Measurements from ENCODE around the gene SRRM4. TPM values are rescaled to one million over a fixed set of nuclear protein-coding genes. Genes with fewer than 3 reads are reported as not detected.

Gene SRRM4
- total and polyA plus RNA-seq, 12 donors = 0.06 to 0.49 (median 0.29) TPM

DNA sequence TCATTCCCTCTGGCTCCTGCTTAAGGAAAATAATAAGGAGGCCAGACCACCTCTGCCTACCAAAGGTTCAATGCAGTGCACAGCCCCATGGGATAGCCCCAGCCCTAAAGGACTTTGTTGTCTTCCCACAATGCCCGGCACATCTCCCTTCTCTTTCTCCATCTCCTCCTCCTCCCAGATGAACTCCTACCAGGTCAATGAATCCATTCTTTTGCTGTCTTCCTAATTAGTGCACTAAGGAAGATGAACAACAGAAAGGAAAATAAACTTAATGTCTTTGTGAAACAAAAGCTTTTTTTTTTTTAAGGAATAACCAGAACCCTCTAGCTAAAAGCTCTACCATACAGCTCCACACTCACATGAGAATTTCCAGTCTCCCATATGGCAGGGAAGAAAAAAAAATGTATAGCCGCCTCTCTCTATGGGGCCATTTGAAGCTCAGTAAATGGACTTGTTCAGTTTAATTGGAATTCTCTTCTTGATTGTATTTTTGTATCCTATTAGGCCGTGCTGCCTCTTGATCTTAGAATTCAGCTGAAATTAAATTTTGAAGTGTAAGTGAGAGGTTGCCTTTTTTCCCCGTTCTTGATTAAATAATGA is 155.6 kb downstream of the SRRM4 start:
- intact Hi-C loops (cut with DNase I) = no loop called here
- Histone ChIP-seq H3K27ac (no peak overlapping the region), H3K4me3 (no peak overlapping the region), H3K9me3 (peaks cover 0 to 22% (median 10%) of the 10 kb centered on the region in 11 donors), H3K36me3 (no peaks in the 10 kb centered on the region), H3K4me1 (no peaks in the 10 kb centered on the region), H3K27me3 (no peaks in the 10 kb centered on the region)
- DNase-seq (no peak), ATAC-seq (no peak)
- TF ChIP-seq, protein P1, sequence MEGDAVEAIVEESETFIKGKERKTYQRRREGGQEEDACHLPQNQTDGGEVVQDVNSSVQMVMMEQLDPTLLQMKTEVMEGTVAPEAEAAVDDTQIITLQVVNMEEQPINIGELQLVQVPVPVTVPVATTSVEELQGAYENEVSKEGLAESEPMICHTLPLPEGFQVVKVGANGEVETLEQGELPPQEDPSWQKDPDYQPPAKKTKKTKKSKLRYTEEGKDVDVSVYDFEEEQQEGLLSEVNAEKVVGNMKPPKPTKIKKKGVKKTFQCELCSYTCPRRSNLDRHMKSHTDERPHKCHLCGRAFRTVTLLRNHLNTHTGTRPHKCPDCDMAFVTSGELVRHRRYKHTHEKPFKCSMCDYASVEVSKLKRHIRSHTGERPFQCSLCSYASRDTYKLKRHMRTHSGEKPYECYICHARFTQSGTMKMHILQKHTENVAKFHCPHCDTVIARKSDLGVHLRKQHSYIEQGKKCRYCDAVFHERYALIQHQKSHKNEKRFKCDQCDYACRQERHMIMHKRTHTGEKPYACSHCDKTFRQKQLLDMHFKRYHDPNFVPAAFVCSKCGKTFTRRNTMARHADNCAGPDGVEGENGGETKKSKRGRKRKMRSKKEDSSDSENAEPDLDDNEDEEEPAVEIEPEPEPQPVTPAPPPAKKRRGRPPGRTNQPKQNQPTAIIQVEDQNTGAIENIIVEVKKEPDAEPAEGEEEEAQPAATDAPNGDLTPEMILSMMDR (IDR thresholded peaks at IDR 0.05) = no peak
- WGBS, 2 donors = 79 to 85% methylated on average over 4 of the region's 4 CpGs

- Histone ChIP-seq H3K4me3 (no peak overlapping the region), H3K4me1 (no peaks in the 10 kb centered on the region), H3K9me3 (peaks cover 0 to 4% (median 0%) of the 10 kb centered on the region in 11 donors), H3K27ac (no peak overlapping the region), H3K27me3 (no peaks in the 10 kb centered on the region), H3K36me3 (no peaks in the 10 kb centered on the region)
- WGBS, 2 donors = 77 to 79% methylated on average over 2 of the region's 2 CpGs
- TF ChIP-seq, protein P1 (IDR thresholded peaks at IDR 0.05) = no peak
- intact Hi-C loops (cut with DNase I) = no loop called here
- no peak for DNase-seq
- ATAC-seq = no peak
Observed at GRCh38 chr12:119139448-119139847, 158.1 kb downstream of the SRRM4 start.

DNA sequence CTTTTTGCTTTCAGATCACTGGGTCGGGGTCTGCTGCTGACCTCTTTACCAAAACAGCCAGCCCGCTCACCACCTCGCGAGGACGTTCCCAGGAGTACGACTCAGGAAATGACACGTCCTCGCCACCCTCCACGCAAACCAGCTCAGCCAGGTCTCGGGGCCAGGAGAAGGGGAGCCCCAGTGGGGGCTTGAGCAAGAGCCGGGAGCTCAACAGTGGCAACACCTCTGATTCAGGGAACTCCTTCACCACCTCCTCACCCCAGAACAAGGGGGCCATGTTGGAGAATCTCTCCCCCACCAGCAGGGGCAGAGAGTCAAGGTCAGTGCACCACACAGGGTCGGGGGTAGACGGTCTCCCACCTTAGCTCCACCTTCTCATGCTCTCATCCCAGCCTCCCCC is 164.0 kb downstream of the SRRM4 start:
- H3K4me1 ChIP-seq = peaks cover 0 to 7% (median 0%) of the 10 kb centered on the region in 9 donors
- no peaks in the 10 kb centered on the region for H3K9me3 ChIP-seq
- no peaks in the 10 kb centered on the region for H3K27me3 ChIP-seq
- no peak overlapping the region for H3K27ac ChIP-seq
- H3K4me3 ChIP-seq = no peak overlapping the region
- intact Hi-C loops (cut with DNase I) = no loop called here
- H3K36me3 ChIP-seq = no peaks in the 10 kb centered on the region
- 65% methylated on average over 13 of the region's 13 CpGs for WGBS, 2 donors
- TF ChIP-seq, protein P1 (IDR thresholded peaks at IDR 0.05) = no peak
- DNase-seq (no peak), ATAC-seq (no peak)

GRCh38 chr12:119147847-119148448 is 166.6 kb downstream of the SRRM4 start:
- no peak overlapping the region for H3K27ac ChIP-seq
- ATAC-seq (peak in 1 of 8 donors; percentile 39), DNase-seq (no peak)
- H3K27me3 ChIP-seq = no peaks in the 10 kb centered on the region
- H3K36me3 ChIP-seq = no peaks in the 10 kb centered on the region
- no peak overlapping the region for H3K4me3 ChIP-seq
- H3K9me3 ChIP-seq = peaks cover 0 to 18% (median 8%) of the 10 kb centered on the region in 11 donors
- TF ChIP-seq, protein P1 (IDR thresholded peaks at IDR 0.05) = no peak
- H3K4me1 ChIP-seq = peaks cover 0 to 7% (median 0%) of the 10 kb centered on the region in 9 donors
- intact Hi-C loops (cut with DNase I) = no loop called here
- WGBS, 2 donors = 76 to 81% methylated on average over 2 of the region's 2 CpGs

Data from heart right ventricle (tissue), 16 donors.